Activated naive CD8-positive, alpha-beta T cell (primary cell): ENCODE measurements around the gene PNO1.

Source experiments
- H3K27ac Mint-ChIP-seq: one replicate; pipeline ENCODE4 v1.8.0; 2021; ENCODE audit warnings: mixed read lengths
- H3K27me3 Mint-ChIP-seq: one replicate; pipeline ENCODE4 v1.8.0; 2021; ENCODE audit warnings: mixed read lengths
- H3K36me3 Mint-ChIP-seq: one replicate; pipeline ENCODE4 v1.8.0; 2021; ENCODE audit warnings: mixed read lengths
- H3K4me1 Mint-ChIP-seq: one replicate; pipeline ENCODE4 v1.8.0; 2021; ENCODE audit warnings: low read depth, mixed read lengths
- H3K4me3 Mint-ChIP-seq: one replicate; pipeline ENCODE4 v1.8.0; 2021; ENCODE audit warnings: mild to moderate bottlenecking, mixed read lengths
- H3K9me3 Mint-ChIP-seq: one replicate; pipeline ENCODE4 v1.8.0; 2021; ENCODE audit warnings: low read depth, mixed read lengths

PNO1 gene

DNA sequence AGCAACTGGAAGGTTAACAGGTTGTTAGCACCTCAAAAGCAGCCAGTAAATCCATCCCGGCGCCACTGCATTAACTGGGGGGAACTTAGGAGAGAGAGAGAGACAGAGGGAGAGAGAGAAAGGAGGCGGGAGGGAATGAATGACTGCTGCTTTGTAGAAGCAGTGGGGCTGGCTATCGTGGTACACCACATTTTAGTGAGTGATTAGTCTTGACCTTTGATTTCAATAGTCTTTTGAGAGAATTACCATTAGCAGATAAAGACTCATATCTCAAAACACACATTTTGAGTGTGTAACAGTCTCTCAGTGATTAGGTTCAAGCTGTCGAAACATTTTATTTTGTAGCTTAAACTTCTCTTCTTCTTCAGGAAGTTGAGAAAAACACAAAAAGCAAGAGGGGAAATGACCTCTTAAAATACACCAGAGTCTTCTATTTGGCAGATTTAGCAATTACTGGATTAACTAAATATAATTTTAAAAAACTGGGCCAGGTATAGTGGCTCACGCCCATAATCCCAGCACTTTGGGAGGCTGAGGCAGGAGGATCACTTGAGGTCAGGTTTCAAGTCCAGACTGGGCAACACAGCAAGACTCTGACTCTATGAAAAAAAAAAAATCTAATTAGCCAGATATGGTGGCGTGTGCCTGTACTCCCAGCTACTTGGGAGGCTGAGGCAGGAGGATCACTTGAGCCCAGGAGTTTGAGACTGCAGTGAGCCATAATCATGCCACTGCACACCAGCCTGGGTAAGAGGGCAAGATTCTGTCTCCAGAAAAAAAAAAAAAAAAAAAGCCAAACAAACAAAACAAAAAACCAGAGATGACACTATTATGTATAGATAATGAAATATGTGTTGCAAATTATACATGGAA lies 22.0 kb upstream of the PNO1 start:
- Mint-ChIP-seq H3K4me1 (no peaks in the 10 kb centered on the region), H3K9me3 (no peaks in the 10 kb centered on the region), H3K27me3 (no peaks in the 10 kb centered on the region), H3K36me3 (peaks cover 7% of the 10 kb centered on the region), H3K4me3 (no peak overlapping the region), H3K27ac (no peak overlapping the region)

GRCh38 chr2:68141875-68142274 lies 15.8 kb upstream of the PNO1 start:
- Mint-ChIP-seq H3K36me3 (peaks cover 8% of the 10 kb centered on the region), H3K4me1 (no peaks in the 10 kb centered on the region), H3K4me3 (no peak overlapping the region), H3K27ac (no peak overlapping the region), H3K9me3 (no peaks in the 10 kb centered on the region), H3K27me3 (no peaks in the 10 kb centered on the region)

- Mint-ChIP-seq H3K27me3 (no peaks in the 10 kb centered on the region), H3K27ac (peak overlapping the region; percentile 90), H3K4me3 (no peak overlapping the region), H3K9me3 (no peaks in the 10 kb centered on the region), H3K36me3 (peaks cover 3% of the 10 kb centered on the region), H3K4me1 (peaks cover 38% of the 10 kb centered on the region)
These were observed 6.7 kb upstream of the PNO1 start for GRCh38 chr2:68151037-68151436.

DNA sequence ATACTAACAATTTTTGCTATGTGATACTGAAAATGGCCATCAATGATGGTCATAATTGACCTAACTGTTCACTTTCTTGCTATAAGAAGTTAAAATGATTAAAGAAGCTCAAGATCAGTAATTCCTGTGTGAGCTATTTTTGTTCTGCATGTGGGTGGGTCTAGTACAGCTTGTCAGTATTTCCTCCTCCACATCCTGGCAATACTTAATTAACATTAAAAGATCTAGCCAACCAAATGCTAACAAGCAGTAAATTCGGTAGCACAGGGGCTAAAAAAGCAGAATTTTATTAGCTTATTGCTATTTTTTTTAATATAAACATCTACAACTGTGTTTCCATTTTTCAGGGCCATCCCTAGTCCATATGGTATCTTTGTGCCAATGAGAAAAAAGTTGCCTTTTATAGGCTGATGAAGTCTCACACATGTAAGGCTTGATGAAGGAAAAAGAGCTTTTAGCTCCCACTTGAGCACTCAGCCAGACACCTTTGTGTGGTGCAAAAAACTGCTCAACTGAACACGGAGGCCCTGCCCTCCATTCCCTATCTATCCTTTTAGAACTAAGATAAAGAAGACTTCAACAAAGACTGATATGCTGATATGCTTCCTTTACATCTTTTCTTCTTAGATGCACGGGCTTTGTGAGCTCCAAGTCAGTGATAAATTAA lies 4.9 kb upstream of the PNO1 start:
- H3K36me3 Mint-ChIP-seq: peaks cover 3% of the 10 kb centered on the region
- peaks cover 47% of the 10 kb centered on the region for H3K4me1 Mint-ChIP-seq
- no peaks in the 10 kb centered on the region for H3K9me3 Mint-ChIP-seq
- peak overlapping the region; percentile 67 for H3K4me3 Mint-ChIP-seq
- peak overlapping the region; percentile 90 for H3K27ac Mint-ChIP-seq
- no peaks in the 10 kb centered on the region for H3K27me3 Mint-ChIP-seq

GRCh38 chr2:68155618-68156017 lies 2.1 kb upstream of the PNO1 start:
- peak overlapping the region; percentile 64 for H3K27ac Mint-ChIP-seq
- H3K9me3 Mint-ChIP-seq: no peaks in the 10 kb centered on the region
- H3K4me3 Mint-ChIP-seq: peak overlapping the region; percentile 92
- peaks cover 11% of the 10 kb centered on the region for H3K36me3 Mint-ChIP-seq
- peaks cover 60% of the 10 kb centered on the region for H3K4me1 Mint-ChIP-seq
- no peaks in the 10 kb centered on the region for H3K27me3 Mint-ChIP-seq

DNA sequence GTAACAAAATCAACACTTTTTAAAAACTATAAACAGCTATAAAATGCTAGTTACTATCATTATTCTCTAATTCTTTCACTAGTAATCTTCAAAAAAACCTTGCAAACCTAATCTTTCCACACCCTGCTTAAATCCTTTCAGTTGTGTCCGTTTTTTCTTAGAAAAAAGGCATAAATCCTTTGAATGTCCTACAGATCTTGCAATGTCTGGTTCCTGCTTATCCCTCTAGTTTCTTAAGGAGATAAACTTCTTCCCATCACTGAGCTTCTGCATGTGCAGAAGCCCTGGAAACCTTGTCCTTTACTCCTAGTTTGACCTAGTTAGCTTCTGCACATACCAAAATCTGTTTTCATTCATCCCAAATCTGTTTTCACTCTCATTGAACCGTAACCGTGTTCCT lies 1.3 kb upstream of the PNO1 start:
- Mint-ChIP-seq H3K36me3 (peaks cover 12% of the 10 kb centered on the region), H3K9me3 (no peaks in the 10 kb centered on the region), H3K4me1 (peaks cover 60% of the 10 kb centered on the region), H3K27me3 (no peaks in the 10 kb centered on the region), H3K4me3 (peak overlapping the region; percentile 92), H3K27ac (peak overlapping the region; percentile 100)

- Mint-ChIP-seq H3K4me1 (peaks cover 55% of the 10 kb centered on the region), H3K27ac (peak overlapping the region; percentile 100), H3K36me3 (peaks cover 12% of the 10 kb centered on the region), H3K9me3 (no peaks in the 10 kb centered on the region), H3K27me3 (no peaks in the 10 kb centered on the region), H3K4me3 (peak overlapping the region; percentile 92)
These were observed 686 bp upstream of the PNO1 start for GRCh38 chr2:68157002-68157401.

GRCh38 chr2:68158134-68158447 lies 403 bp downstream of the PNO1 start:
- Mint-ChIP-seq H3K27ac (peak overlapping the region; percentile 100), H3K4me1 (peaks cover 46% of the 10 kb centered on the region), H3K27me3 (no peaks in the 10 kb centered on the region), H3K36me3 (peaks cover 16% of the 10 kb centered on the region), H3K4me3 (peak overlapping the region; percentile 92), H3K9me3 (no peaks in the 10 kb centered on the region)

DNA sequence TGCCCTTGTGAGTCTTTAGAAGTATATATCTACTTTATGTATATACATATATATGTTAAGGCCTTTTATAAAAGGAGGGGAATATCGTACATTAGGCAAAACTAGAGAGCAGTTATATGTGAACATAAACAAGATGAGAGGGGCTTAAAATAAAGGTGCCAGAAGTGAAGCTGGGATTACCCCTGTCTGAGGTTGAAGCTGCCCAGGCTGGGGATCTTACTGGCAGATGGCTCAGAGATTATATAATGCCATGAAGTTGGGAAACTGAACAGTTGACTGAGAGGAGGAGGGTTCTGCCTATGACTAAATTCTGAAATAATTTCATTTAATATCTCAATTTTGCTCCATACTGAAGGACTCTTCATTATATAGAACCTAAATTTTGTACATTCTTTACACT lies 6.0 kb downstream of the PNO1 start:
- H3K36me3 Mint-ChIP-seq: peaks cover 18% of the 10 kb centered on the region
- no peak overlapping the region for H3K4me3 Mint-ChIP-seq
- H3K9me3 Mint-ChIP-seq: no peaks in the 10 kb centered on the region
- peaks cover 37% of the 10 kb centered on the region for H3K4me1 Mint-ChIP-seq
- H3K27ac Mint-ChIP-seq: no peak overlapping the region
- no peaks in the 10 kb centered on the region for H3K27me3 Mint-ChIP-seq

- peaks cover 11% of the 10 kb centered on the region for H3K36me3 Mint-ChIP-seq
- no peak overlapping the region for H3K4me3 Mint-ChIP-seq
- H3K4me1 Mint-ChIP-seq: peaks cover 19% of the 10 kb centered on the region
- no peak overlapping the region for H3K27ac Mint-ChIP-seq
- no peaks in the 10 kb centered on the region for H3K9me3 Mint-ChIP-seq
- H3K27me3 Mint-ChIP-seq: no peaks in the 10 kb centered on the region
These were observed 9.5 kb downstream of the PNO1 start for GRCh38 chr2:68167186-68167585.

DNA sequence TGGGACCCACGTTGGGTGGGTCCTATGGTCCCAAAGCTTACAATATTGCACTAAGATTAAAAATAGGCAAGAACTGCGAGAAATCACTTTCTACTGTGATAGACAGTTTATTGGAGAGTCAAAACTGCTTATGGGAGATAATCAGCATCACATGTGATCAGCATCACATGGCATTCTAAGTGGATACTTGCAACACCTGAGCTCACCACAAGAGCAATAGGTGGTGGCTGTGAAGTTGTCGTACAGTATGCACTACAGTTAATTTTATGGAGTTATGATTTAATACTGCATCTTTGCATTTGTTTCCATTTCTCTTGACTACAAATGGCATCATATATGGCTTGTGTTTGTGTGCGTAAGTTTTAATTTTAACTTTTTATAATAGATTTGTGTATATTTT lies 11.6 kb downstream of the PNO1 start:
- Mint-ChIP-seq H3K27me3 (no peaks in the 10 kb centered on the region), H3K27ac (no peak overlapping the region), H3K36me3 (peaks cover 12% of the 10 kb centered on the region), H3K4me3 (no peak overlapping the region), H3K4me1 (peaks cover 33% of the 10 kb centered on the region), H3K9me3 (no peaks in the 10 kb centered on the region)

GRCh38 chr2:68171146-68171545 lies 13.5 kb downstream of the PNO1 start:
- Mint-ChIP-seq H3K27ac (no peak overlapping the region), H3K4me1 (peaks cover 29% of the 10 kb centered on the region), H3K4me3 (no peak overlapping the region), H3K36me3 (peaks cover 9% of the 10 kb centered on the region), H3K9me3 (no peaks in the 10 kb centered on the region), H3K27me3 (no peaks in the 10 kb centered on the region)

DNA sequence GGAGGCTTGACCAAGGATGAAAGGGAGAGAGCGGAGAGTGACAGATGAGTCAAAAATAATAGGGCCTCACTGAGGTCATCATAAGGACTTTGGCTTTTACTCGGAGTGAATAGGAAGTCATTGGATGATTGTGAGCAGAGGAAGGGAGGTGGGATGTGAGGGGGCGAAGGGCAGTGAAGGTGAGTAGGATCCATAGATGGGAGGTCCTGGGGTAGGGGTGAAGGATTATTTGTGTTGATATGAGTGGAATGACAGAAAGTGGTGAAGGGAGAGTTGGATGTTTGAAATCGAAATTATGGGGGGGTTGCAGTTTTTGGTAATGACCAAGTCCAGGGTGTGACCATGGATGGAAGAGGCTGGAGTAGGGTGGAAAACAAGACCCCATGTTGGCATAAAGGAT lies 14.0 kb downstream of the PNO1 start:
- H3K27me3 Mint-ChIP-seq: no peaks in the 10 kb centered on the region
- no peak overlapping the region for H3K27ac Mint-ChIP-seq
- H3K4me1 Mint-ChIP-seq: peaks cover 29% of the 10 kb centered on the region
- H3K4me3 Mint-ChIP-seq: no peak overlapping the region
- H3K36me3 Mint-ChIP-seq: peaks cover 9% of the 10 kb centered on the region
- no peaks in the 10 kb centered on the region for H3K9me3 Mint-ChIP-seq

DNA sequence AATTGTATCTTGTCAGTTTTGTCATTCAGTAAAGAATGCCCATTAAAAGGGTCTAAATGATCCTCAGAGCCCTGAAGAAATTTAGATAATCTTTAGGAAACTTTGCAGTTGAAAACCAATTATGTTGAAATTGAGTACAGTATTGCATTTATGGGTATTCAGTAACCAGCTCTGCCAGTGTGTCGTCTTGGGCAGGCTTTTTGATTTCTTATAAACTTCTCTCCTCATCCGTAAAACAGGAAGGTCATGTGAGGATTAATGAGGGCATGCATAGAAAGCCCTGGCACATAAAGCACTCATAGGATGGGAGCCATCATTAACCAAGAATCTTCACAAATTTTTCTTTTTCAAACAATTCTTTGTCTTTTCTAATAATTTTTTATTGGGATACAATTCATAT lies 14.8 kb downstream of the PNO1 start:
- Mint-ChIP-seq H3K9me3 (no peaks in the 10 kb centered on the region), H3K27me3 (no peaks in the 10 kb centered on the region), H3K36me3 (peaks cover 11% of the 10 kb centered on the region), H3K4me3 (no peak overlapping the region), H3K4me1 (peaks cover 23% of the 10 kb centered on the region), H3K27ac (peak overlapping the region; percentile 3)

- H3K27ac Mint-ChIP-seq: peak overlapping the region; percentile 58
- H3K27me3 Mint-ChIP-seq: no peaks in the 10 kb centered on the region
- no peaks in the 10 kb centered on the region for H3K9me3 Mint-ChIP-seq
- peaks cover 11% of the 10 kb centered on the region for H3K36me3 Mint-ChIP-seq
- no peak overlapping the region for H3K4me3 Mint-ChIP-seq
- peaks cover 19% of the 10 kb centered on the region for H3K4me1 Mint-ChIP-seq
These were observed 15.5 kb downstream of the PNO1 start for GRCh38 chr2:68172990-68173700.
